Glutamatergic neuron (in vitro differentiated cells): ENCODE measurements around the gene GFER. TPM values are rescaled to one million over a fixed set of nuclear protein-coding genes. Genes with fewer than 3 reads are reported as not detected.

Source experiments
- DNase-seq: peaks from one replicate; pipeline ENCODE4 v3.0.0; 2022
- H3K27ac Mint-ChIP-seq: one replicate; pipeline ENCODE4 v1.8.0; 2020; ENCODE audit warnings: mild to moderate bottlenecking, mixed read lengths, inconsistent platforms; ENCODE audit not compliant: unreplicated experiment
- H3K27me3 Mint-ChIP-seq: one replicate; pipeline ENCODE4 v1.8.0; 2020; ENCODE audit warnings: mild to moderate bottlenecking, moderate library complexity, mixed read lengths, inconsistent platforms; ENCODE audit not compliant: unreplicated experiment
- H3K36me3 Mint-ChIP-seq: one replicate; pipeline ENCODE4 v1.8.0; 2020; ENCODE audit warnings: mild to moderate bottlenecking, mixed read lengths, inconsistent platforms; ENCODE audit not compliant: unreplicated experiment
- H3K4me1 Mint-ChIP-seq: one replicate; pipeline ENCODE4 v1.8.0; 2020; ENCODE audit warnings: mild to moderate bottlenecking, low read depth, mixed read lengths, inconsistent platforms; ENCODE audit not compliant: unreplicated experiment
- H3K4me3 Mint-ChIP-seq: one replicate; pipeline ENCODE4 v1.8.0; 2020; ENCODE audit warnings: mild to moderate bottlenecking, mixed read lengths, inconsistent platforms; ENCODE audit not compliant: unreplicated experiment
- H3K9me3 Mint-ChIP-seq: one replicate; pipeline ENCODE4 v1.8.0; 2020; ENCODE audit warnings: mild to moderate bottlenecking, moderate library complexity, mixed read lengths, inconsistent platforms; ENCODE audit not compliant: unreplicated experiment
- CTCF ChIP-seq: fragments of 200-600 bp; sonication (generic); IDR thresholded peaks from one replicate; pipeline ENCODE4 v1.5.0; 2021; ENCODE audit not compliant: partially characterized antibody, unreplicated experiment
- total RNA-seq: library from RNA; stranded (reverse); fragmentation: NEBNext Ultra II Directional; extraction: Animal tissue kit (Norgen Biotek cat#: 25700); gene quantifications from one replicate; pipeline ENCODE4 v1.2.1, GENCODE V29; 2021; ENCODE audit not compliant: unreplicated experiment

The GFER gene
- total RNA-seq, 1 donor from 2014 or later: 26.0 TPM

- H3K36me3 Mint-ChIP-seq: no peaks in the 10 kb centered on the region
- peak; percentile 48 for DNase-seq
- TF ChIP-seq CTCF: no peak
- H3K4me3 Mint-ChIP-seq: peak overlapping the region; percentile 86
- H3K4me1 Mint-ChIP-seq: peaks cover 6% of the 10 kb centered on the region
- peak overlapping the region; percentile 52 for H3K27ac Mint-ChIP-seq
- H3K9me3 Mint-ChIP-seq: peaks cover 9% of the 10 kb centered on the region
- peaks cover 12% of the 10 kb centered on the region for H3K27me3 Mint-ChIP-seq
These were observed 43.3 kb downstream of the GFER start for GRCh38 chr16:2027024-2028010.

- DNase-seq: no peak
- H3K27me3 Mint-ChIP-seq: peaks cover 12% of the 10 kb centered on the region
- H3K36me3 Mint-ChIP-seq: no peaks in the 10 kb centered on the region
- H3K4me3 Mint-ChIP-seq: peak overlapping the region; percentile 86
- peaks cover 4% of the 10 kb centered on the region for H3K4me1 Mint-ChIP-seq
- TF ChIP-seq CTCF: no peak
- H3K27ac Mint-ChIP-seq: no peak overlapping the region
- H3K9me3 Mint-ChIP-seq: peaks cover 7% of the 10 kb centered on the region
These were observed 44.2 kb downstream of the GFER start for GRCh38 chr16:2028146-2028545.

- DNase-seq: no peak
- Mint-ChIP-seq H3K27ac (no peak overlapping the region), H3K4me3 (no peak overlapping the region), H3K36me3 (no peaks in the 10 kb centered on the region), H3K4me1 (peaks cover 4% of the 10 kb centered on the region), H3K27me3 (peaks cover 12% of the 10 kb centered on the region), H3K9me3 (peaks cover 6% of the 10 kb centered on the region)
- no peak for TF ChIP-seq CTCF
These were observed 44.7 kb downstream of the GFER start for GRCh38 chr16:2028620-2029220.

GRCh38 chr16:2029350-2029749, 45.4 kb downstream of the GFER start:
- Mint-ChIP-seq H3K4me3 (no peak overlapping the region), H3K4me1 (peaks cover 4% of the 10 kb centered on the region), H3K27me3 (peaks cover 10% of the 10 kb centered on the region), H3K27ac (no peak overlapping the region), H3K9me3 (peaks cover 5% of the 10 kb centered on the region), H3K36me3 (no peaks in the 10 kb centered on the region)
- no peak for TF ChIP-seq CTCF
- DNase-seq: no peak

GRCh38 chr16:2030036-2030435, 46.0 kb downstream of the GFER start:
- peaks cover 12% of the 10 kb centered on the region for H3K27me3 Mint-ChIP-seq
- no peak overlapping the region for H3K27ac Mint-ChIP-seq
- H3K9me3 Mint-ChIP-seq: peaks cover 9% of the 10 kb centered on the region
- no peak for DNase-seq
- no peak for TF ChIP-seq CTCF
- H3K36me3 Mint-ChIP-seq: no peaks in the 10 kb centered on the region
- peaks cover 4% of the 10 kb centered on the region for H3K4me1 Mint-ChIP-seq
- H3K4me3 Mint-ChIP-seq: no peak overlapping the region
